Ovary (tissue), 9 donors: ENCODE data around the gene RPS27L. TPM values are rescaled to one million over a fixed set of nuclear protein-coding genes. Genes with fewer than 3 reads are reported as not detected.

Experiments used
- DNase-seq, 5 donors: peaks; one replicate each; pipeline ENCODE4 v3.0.0-alpha.2; 2019 to 2020
- H3K27ac ChIP-seq, 2 donors: fragments of 200-600 bp; one replicate each; pipeline versions ENCODE4 v1.5.1 to v1.8.0; 2019 to 2022
- H3K27me3 ChIP-seq: fragments of 200-600 bp; one replicate; pipeline ENCODE4 v1.8.0; 2022
- H3K36me3 ChIP-seq: fragments of 200-600 bp; sonication (generic); one replicate; pipeline ENCODE4 v1.5.1; 2019
- H3K4me1 ChIP-seq: one replicate; pipeline ENCODE4 v1.8.1; 2013; ENCODE audit warnings: mild to moderate bottlenecking, moderate library complexity; ENCODE audit not compliant: insufficient read depth
- H3K4me3 ChIP-seq: fragments of 200-600 bp; sonication (generic); one replicate; pipeline ENCODE4 v1.5.1; 2017
- H3K9me3 ChIP-seq, 2 donors: fragments of 200-600 bp in 1 of 2; sonication (generic) in 1 of 2; one replicate each; pipeline versions ENCODE4 v1.5.1 to v1.8.1; 2013 to 2019; ENCODE audit warnings: mild to moderate bottlenecking in 1 of 2, moderate library complexity in 1 of 2
- EP300 ChIP-seq: sonication (generic); formaldehyde crosslinking; IDR thresholded peaks from one replicate; pipeline ENCODE4 v1.6.1; 2017; ENCODE audit warnings: antibody characterized with exemption
- POLR2A ChIP-seq: fragments of 450-650 bp; IDR thresholded peaks from one replicate; pipeline ENCODE4 v1.6.1; 2017; ENCODE audit warnings: antibody characterized with exemption, mild to moderate bottlenecking, moderate library complexity
- WGBS, 3 donors: extraction: QIAGEN DNeasy Blood & Tissue Kit in 1 of 3; methylation state at CpG; one replicate each; pipeline versions ENCODE4 v1.1.5 to v1.1.7; 2013 to 2017; 5-methylcytosine and 5-hydroxymethylcytosine counted together
- intact Hi-C, 4 donors: fragments of 100-400 bp; cut with DNase I; formaldehyde crosslinking; loops; one replicate each; pipeline versions ENCODE4 v1.11.0 to v1.15.1; 2022 to 2023
- polyA plus RNA-seq, 2 donors: library from polyadenylated mRNA; stranded (reverse); fragments of 200-250 nt in 1 of 2; fragments of 350-450 nt in 1 of 2; fragmentation: Illumina TruSeq in 1 of 2; extraction: RNeasy Lipid Tissue Mini Kit (QIAGEN cat#74804) in 1 of 2; gene quantifications; one replicate each; pipeline ENCODE4 v1.2.3, GENCODE V29; 2013 to 2014
- total RNA-seq, 7 donors: library from RNA; depleted of rRNA in 2 of 7; stranded (reverse); fragments of >200 nt in 2 of 7; fragmentation: NEBNext Ultra II Directional in 3 of 7; extraction: Animal tissue kit (Norgen Biotek cat#: 25700) in 3 of 7; gene quantifications; one replicate each; pipeline versions ENCODE4 v1.1.0 to v1.2.4, GENCODE V29; 2016 to 2023
- TF ChIP-seq, protein P1 (sequence below), 3 donors: fragments of 450-650 bp in 2 of 3; fragments of 200-600 bp in 1 of 3; IDR thresholded peaks; one replicate each; pipeline versions ENCODE4 v1.5.1 to v1.8.0; 2016 to 2022; ENCODE audit warnings: antibody characterized with exemption in 3 of 3, mild to moderate bottlenecking in 1 of 3
- donor health status: DM: no; HTN: no; CAD: no; lungs with moderate emphysema.
- donor health status: DM: no; HTN: no; CAD: no.
- donor health status: Bipolar disorder and iron deficiency.
- donor health status: DM: yes; HTN: yes; CAD: no.
- donor health status: DM: no; HTN: no; CAD: no.
- donor health status: DM: yes; HTN: yes; CAD: no.

Gene RPS27L
- total and polyA plus RNA-seq, 9 donors = 85.5 to 129 (median 95.0) TPM

DNA sequence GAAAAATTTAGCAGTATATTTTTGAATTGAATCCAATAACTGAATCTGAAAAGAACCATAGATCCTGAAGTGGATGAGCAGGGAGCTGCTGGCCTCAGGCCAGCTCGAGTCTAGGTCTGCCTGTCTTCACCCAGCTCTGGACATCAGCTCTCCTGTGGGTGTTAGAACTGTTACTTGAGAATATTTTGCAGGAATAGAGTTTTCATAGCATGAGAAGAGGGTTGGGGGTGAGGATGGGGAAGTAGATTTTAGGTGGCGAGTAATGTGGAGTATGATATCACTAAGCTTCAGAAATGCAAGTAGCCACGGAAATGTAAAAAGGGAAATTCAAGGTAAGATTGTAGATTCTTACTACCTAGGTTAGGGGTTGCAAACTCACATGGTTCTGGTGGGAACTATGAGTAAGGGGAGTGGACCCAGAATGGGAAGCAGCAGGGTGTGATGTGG, 38.3 kb upstream of the RPS27L start:
- H3K27ac ChIP-seq = peak overlapping the region in 1 of 2 donors; percentile 24
- no peaks in the 10 kb centered on the region for H3K9me3 ChIP-seq
- intact Hi-C loops = no loop called here
- TF ChIP-seq, protein P1, sequence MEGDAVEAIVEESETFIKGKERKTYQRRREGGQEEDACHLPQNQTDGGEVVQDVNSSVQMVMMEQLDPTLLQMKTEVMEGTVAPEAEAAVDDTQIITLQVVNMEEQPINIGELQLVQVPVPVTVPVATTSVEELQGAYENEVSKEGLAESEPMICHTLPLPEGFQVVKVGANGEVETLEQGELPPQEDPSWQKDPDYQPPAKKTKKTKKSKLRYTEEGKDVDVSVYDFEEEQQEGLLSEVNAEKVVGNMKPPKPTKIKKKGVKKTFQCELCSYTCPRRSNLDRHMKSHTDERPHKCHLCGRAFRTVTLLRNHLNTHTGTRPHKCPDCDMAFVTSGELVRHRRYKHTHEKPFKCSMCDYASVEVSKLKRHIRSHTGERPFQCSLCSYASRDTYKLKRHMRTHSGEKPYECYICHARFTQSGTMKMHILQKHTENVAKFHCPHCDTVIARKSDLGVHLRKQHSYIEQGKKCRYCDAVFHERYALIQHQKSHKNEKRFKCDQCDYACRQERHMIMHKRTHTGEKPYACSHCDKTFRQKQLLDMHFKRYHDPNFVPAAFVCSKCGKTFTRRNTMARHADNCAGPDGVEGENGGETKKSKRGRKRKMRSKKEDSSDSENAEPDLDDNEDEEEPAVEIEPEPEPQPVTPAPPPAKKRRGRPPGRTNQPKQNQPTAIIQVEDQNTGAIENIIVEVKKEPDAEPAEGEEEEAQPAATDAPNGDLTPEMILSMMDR (IDR thresholded peaks at IDR 0.05) = no peak
- 25 to 39% (median 35%) methylated on average over 3 of the region's 3 CpGs for WGBS, 3 donors
- H3K36me3 ChIP-seq = no peaks in the 10 kb centered on the region
- no peaks in the 10 kb centered on the region for H3K27me3 ChIP-seq
- peaks cover 22% of the 10 kb centered on the region for H3K4me1 ChIP-seq
- no peak overlapping the region for H3K4me3 ChIP-seq
- DNase-seq = peak; percentile 43 to 69 (median 54)

DNA sequence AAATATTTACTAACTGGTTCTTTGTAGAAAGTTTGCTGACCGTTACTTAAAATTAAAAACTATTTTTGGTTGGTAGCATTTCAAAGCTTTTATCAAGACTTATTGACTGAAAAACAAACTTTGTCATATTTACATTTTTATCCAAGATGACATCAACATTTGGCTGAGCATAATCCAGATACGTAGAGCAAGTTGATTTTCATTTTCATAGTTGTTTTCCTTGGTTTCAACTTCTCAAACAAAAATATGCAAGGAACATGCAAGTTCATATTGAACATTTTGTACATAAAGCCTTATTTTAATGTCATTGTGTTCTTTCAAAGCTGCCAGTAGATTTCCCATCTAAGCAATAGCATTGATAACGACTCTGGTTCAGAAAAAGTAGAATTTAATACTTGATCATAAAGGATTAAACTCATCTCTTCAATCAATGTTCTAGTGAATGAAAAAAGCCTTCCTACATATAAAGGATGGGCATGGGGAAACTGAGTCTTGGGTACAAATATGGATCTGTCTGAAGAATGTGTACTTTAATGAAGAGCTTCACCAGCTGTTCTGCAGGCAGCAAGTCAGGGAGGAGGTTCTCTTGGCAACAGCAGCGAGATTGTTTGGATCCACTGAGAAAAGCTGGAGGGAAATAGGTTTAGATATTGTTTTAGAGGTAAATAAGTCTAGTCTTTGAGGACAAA, 37.7 kb upstream of the RPS27L start:
- no peak for TF ChIP-seq EP300
- TF ChIP-seq POLR2A = no peak
- TF ChIP-seq, protein P1 (IDR thresholded peaks at IDR 0.05) = no peak
- Histone ChIP-seq H3K27me3 (no peaks in the 10 kb centered on the region), H3K36me3 (no peaks in the 10 kb centered on the region), H3K9me3 (no peaks in the 10 kb centered on the region), H3K4me3 (peak overlapping the region; percentile 5), H3K27ac (peak overlapping the region in 1 of 2 donors; percentile 24), H3K4me1 (peaks cover 21% of the 10 kb centered on the region)
- no peak for DNase-seq
- intact Hi-C loops = no loop called here
- 5 to 15% (median 12%) methylated on average over 4 of the region's 4 CpGs for WGBS, 3 donors

DNA sequence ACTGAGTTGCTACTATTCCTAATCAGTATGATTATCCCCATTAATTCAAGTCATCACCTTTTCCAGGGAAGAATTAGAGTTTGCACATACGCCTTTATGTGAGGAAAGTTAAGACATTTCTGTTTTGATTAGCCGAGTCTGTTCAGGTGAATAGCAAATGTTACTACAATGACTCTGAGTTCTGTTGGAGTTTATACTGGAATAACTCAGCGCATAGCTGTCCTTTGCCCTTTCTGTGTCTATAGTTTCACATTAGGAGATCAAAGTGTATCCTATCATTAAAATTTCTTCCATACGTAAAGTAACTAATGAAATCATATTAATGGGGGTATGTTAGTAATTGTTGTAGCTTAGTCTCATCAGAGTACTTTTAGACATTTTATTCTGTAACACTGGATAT, 37.0 kb upstream of the RPS27L start:
- 37 to 52% (median 50%) methylated on average over 4 of the region's 4 CpGs for WGBS, 3 donors
- Histone ChIP-seq H3K27ac (no peak overlapping the region), H3K27me3 (no peaks in the 10 kb centered on the region), H3K9me3 (no peaks in the 10 kb centered on the region), H3K4me1 (peaks cover 20% of the 10 kb centered on the region), H3K36me3 (no peaks in the 10 kb centered on the region), H3K4me3 (no peak overlapping the region)
- DNase-seq = no peak
- TF ChIP-seq POLR2A = no peak
- no peak for TF ChIP-seq EP300
- TF ChIP-seq, protein P1 (IDR thresholded peaks at IDR 0.05) = no peak
- intact Hi-C loops = no loop called here

DNA sequence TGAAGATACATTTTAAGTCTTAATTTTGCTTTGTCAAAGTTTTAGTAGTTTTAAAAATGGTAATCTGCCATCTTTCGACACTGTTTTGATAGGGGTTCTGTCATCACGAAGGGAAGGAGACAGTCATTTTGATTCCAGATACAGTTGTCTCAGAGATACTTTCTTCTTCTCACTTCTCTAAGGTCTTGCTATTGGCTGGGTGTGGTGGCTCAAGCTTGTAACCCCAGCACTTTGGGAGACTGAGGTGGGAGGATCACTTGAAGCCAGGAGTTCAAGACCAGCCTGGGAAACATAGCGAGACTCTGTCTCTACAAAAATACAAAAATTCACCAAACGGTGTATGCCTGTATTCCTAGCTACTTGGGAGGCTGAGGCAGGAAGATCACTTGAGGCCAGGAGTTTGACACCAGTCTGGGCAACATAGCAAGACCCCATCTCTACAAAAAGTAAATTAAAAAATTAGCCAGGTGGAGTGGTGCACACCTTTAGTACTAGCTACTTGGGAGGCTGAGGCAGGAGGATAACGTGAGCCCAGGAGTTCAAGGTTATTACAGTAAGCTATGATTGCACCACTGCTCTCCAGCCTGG, 35.4 kb upstream of the RPS27L start:
- 75 to 87% (median 84%) methylated on average over 5 of the region's 5 CpGs for WGBS, 3 donors
- Histone ChIP-seq H3K27ac (no peak overlapping the region), H3K27me3 (no peaks in the 10 kb centered on the region), H3K4me1 (peaks cover 17% of the 10 kb centered on the region), H3K4me3 (no peak overlapping the region), H3K36me3 (no peaks in the 10 kb centered on the region), H3K9me3 (no peaks in the 10 kb centered on the region)
- DNase-seq = no peak
- intact Hi-C loops = no loop called here
- TF ChIP-seq POLR2A = no peak
- TF ChIP-seq EP300 = no peak
